ENCODE measurements around the gene DISC1.

DNA sequence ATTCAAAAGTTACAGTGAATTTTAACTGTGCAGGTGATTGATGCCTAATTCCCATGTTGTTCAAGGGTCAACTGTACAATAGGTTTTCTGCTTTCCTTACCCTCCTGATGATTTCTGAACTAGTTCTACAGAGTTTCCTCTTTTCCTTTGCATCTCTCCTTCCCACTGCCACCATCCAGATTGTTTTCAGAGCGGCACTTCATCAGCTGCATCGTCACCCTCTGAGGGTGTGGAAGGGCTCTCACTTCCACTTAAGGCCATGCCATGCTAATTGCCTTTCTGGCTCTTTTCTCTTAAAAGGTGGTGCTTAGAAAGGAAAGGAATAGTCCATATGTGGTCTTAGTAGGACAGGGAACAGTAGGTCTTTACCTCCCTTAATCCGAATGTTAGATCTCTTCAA lies 39.1 kb downstream of the DISC1 start:
- TF ChIP-seq DR1 (CRISPR knock-in tag; IDR thresholded peaks at IDR 0.05), result no peak
- no peak for TF ChIP-seq SP2 (CRISPR knock-in tag; IDR thresholded peaks at IDR 0.05)
- no peak for TF ChIP-seq SRF (IDR thresholded peaks at IDR 0.05; ENCODE audit: low read depth, low read length)
- no peak for TF ChIP-seq NFIC (IDR thresholded peaks at IDR 0.05; ENCODE audit: low read length)
